AG20443 (cell line): ENCODE measurements around the gene SZT2.
"Not testable (repeated sequence)": the region's sequence is repeated elsewhere in the genome, so short reads cannot be mapped to it uniquely, and the experiment has no call there.

Experiments used
- DNase-seq: peaks from one replicate; pipeline ENCODE4 v3.0.0; 2012; ENCODE audit warnings: low spot score, mixed read lengths

SZT2 gene

DNA sequence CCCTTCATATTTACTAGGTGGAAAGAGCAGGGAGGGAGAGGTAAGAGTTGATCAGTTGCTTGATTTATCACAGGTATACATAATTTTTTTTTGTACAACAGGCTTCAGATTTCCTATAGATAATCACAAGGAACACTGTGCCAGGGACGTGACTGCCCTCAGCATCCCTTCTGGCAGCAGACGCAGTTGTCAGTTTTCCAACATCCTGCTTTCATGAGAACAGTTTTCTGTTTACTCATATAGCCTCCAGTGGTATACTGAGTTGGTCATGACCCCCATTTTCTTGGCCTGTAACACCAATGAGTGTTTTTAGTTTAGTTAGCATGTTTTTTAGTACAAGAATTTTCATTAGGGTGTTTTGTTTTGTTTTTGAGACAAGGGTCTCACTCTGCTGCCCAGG lies 103.1 kb downstream of the SZT2 start:
- DNase-seq: no peak

DNA sequence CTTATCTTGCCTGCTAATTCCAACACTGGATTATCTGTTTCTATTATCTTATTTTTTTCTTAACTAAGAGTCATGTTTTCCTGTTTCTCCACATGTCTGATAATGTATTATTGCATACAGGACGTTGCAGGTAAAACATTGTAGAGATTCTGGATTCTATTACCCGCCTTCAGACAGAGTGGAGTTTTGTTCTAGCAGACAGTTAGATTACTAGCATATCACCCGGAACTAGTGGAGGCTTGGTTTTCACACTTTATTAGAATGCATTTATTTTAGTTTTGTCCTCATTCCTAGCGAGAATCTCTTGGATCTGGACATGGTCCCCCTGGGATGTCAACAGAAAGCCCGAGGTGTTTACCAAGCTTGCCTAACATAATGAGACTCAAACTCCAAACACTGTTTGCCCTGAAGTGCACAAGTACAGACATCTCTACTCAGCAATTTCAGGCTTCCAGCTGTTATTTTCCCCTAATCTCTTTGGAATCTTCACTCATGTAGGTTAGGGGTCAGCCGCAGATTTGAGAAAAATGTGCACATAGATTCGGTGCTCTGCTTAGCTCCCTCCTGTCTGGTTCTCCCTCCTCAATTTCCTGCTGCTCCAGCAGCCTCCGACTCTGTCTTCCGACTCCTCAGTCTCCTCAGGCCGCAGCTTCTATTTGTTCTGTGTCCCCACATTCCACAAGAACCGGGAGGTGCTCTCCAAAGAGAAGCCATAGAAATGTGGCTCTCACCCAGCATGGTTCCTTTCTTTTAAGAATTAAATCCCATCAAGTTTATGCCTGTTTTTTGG lies 104.2 kb downstream of the SZT2 start:
- DNase-seq: no peak

DNA sequence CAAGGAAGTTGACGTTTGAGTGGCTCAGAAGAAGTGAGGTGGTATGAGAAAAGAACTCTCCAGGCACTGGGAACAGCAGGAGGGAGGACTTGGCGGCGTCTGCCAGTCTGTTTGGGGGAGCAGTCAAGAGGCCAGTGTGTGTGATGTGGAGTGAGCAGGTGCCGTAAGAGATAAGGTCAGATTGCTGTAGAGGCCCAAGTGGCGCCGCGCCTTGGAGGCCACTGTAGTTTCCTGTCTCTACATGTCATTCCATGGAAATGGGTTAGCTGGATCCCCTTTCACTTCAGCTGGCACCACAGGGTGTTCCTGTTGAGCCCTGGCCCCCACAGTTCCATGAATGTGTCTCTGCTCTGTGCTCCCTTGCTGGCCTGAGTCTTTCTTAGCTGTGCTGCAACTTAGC lies 105.5 kb downstream of the SZT2 start:
- DNase-seq: no peak

DNA sequence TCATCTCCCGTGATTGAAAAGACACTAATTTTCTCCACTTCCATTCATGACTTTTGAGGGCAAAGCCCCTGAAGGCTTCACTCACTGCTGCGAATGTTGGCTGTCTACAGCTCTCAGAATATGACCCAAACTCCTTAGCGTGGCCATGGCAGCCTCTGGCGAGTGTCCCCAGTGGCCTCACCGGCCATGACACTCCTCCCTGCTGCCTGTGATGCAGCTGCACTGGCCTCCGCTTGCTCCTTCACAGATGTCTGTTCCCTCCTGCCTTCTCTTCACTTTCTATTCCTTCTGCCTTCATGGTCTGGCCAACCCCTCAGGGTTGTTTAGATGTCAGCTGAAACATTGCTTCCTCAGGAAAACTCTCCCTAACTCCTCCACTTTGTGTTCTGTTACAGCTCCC lies 110.2 kb downstream of the SZT2 start:
- DNase-seq: no peak

DNA sequence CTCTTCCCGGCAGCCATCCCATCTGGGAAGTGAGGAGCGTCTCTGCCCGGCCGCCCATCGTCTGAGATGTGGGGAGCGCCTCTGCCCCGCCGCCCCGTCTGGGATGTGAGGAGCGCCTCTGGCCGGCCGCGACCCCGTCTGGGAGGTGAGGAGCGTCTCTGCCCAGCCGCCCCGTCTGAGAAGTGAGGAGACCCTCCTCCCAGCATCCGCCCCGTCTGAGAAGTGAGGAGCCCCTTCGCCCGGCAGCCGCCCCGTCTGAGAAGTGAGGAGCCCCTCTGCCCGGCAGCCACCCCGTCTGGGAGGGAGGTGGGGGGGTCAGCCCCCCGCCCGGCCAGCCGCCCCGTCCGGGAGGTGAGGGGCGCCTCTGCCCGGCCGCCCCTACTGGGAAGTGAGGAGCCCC lies 112.1 kb downstream of the SZT2 start:
- not testable (repeated sequence) for DNase-seq

DNA sequence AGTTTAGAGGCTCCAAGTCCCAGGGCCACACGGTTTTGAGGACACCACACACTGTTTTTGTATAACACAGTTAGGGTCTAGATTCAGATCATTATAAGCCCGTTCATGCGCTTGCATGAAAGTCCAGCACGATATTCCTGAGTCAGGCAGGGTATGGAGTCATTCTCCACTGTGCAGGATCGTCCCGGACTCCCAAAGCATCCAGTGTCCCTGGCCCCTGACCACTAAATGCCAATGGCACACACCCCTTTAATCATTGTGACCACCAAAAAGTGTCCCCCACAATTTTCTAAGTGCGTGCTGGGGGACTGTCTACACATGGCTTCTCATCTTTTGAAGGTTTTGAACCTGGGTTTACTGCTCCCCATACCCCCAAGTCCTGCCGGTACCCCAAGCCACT lies 113.8 kb downstream of the SZT2 start:
- DNase-seq: no peak
